Hypothalamus (tissue), 51 donors: ENCODE results near the gene XRCC1.
A peak's percentile ranks its signal among the peaks of the same experiment; 100 is the strongest.
"Not testable (repeated sequence)": the region's sequence is repeated elsewhere in the genome, so short reads cannot be mapped to it uniquely, and the experiment has no call there.

Experiments used
- DNase-seq, 51 donors: peaks; one replicate each; lab custom pipeline; 2025; lab: John Stamatoyannopoulos, UW

Gene XRCC1

GRCh38 chr19:43605875-43606568, 30.7 kb upstream of the XRCC1 start:
- peak in 1 of 51 donors; percentile 24 for DNase-seq

- DNase-seq, result not testable (repeated sequence)
Observed at GRCh38 chr19:43600326-43600725, 25.0 kb upstream of the XRCC1 start.

GRCh38 chr19:43599635-43600295, 24.4 kb upstream of the XRCC1 start:
- no peak for DNase-seq

GRCh38 chr19:43598445-43599240, 23.3 kb upstream of the XRCC1 start:
- DNase-seq, result no peak

GRCh38 chr19:43597876-43598275, 22.5 kb upstream of the XRCC1 start:
- no peak for DNase-seq

- no peak for DNase-seq
Observed at GRCh38 chr19:43596842-43597461, 21.6 kb upstream of the XRCC1 start.

GRCh38 chr19:43595999-43596841, 20.9 kb upstream of the XRCC1 start, which contains the start of the genes IRGQ and ZNF576:
IRGQ (minus strand) TSS chr19:43596134; CDS start chr19:43595338, 796 bp downstream.
ZNF576 (plus strand) TSS chr19:43596595; CDS start chr19:43597109, 514 bp downstream.
- DNase-seq, result peak; percentile 93 to 100 (median 99)

- DNase-seq, result no peak
Observed at GRCh38 chr19:43595605-43595998, 20.3 kb upstream of the XRCC1 start.

GRCh38 chr19:43594710-43595604, 19.6 kb upstream of the XRCC1 start:
- peak in 22 of 51 donors; percentile 7 to 61 (median 24) for DNase-seq

- no peak for DNase-seq
Observed at GRCh38 chr19:43594081-43594697, 18.9 kb upstream of the XRCC1 start.

- DNase-seq, result no peak
Observed at GRCh38 chr19:43592800-43593350, 17.5 kb upstream of the XRCC1 start.

- no peak for DNase-seq
Observed at GRCh38 chr19:43591904-43592772, 16.8 kb upstream of the XRCC1 start.

GRCh38 chr19:43589678-43590077, 14.4 kb upstream of the XRCC1 start:
- no peak for DNase-seq

- no peak for DNase-seq
Observed at GRCh38 chr19:43589277-43589676, 13.9 kb upstream of the XRCC1 start.

GRCh38 chr19:43587029-43587428, 11.7 kb upstream of the XRCC1 start:
- not testable (repeated sequence) for DNase-seq

- DNase-seq, result no peak
Observed at GRCh38 chr19:43586346-43586745, 11.0 kb upstream of the XRCC1 start.

GRCh38 chr19:43584484-43584883, 9.2 kb upstream of the XRCC1 start:
- DNase-seq, result no peak
